ENCODE results near the gene RNF25.

The RNF25 gene

GRCh38 chr2:218659258-218659987 is 12.4 kb downstream of the RNF25 start, which contains the start of the genes BCS1L and ZNF142:
TSS of gene BCS1L (plus strand) at chr2:218659683. CDS start at chr2:218660988, 1,305 bp downstream.
TSS of gene ZNF142 (minus strand) at chr2:218659623. CDS start at chr2:218656429, 3,194 bp downstream.
- peak within 1 kb of the TSS; percentile 76 for H3K4me3 ChIP-seq (ENCODE audit: low read length)
- TF ChIP-seq ZNF274 (IDR thresholded peaks at IDR 0.05; ENCODE audit: low read depth, low read length) = no peak

GRCh38 chr2:218658671-218659257 is 13.0 kb downstream of the RNF25 start:
- no peak for TF ChIP-seq ZNF274 (IDR thresholded peaks at IDR 0.05; ENCODE audit: low read depth, low read length)
- peak overlapping the region; percentile 76 for H3K4me3 ChIP-seq (ENCODE audit: low read length)

GRCh38 chr2:218655751-218656150 is 16.1 kb downstream of the RNF25 start:
- no peak for TF ChIP-seq ZNF274 (IDR thresholded peaks at IDR 0.05; ENCODE audit: low read depth, low read length)
- H3K4me3 ChIP-seq (ENCODE audit: low read length) = no peak overlapping the region

- no peak for TF ChIP-seq ZNF274 (IDR thresholded peaks at IDR 0.05; ENCODE audit: low read depth, low read length)
- H3K4me3 ChIP-seq (ENCODE audit: low read length) = no peak overlapping the region
Observed at GRCh38 chr2:218648787-218649100, 23.1 kb downstream of the RNF25 start.

- TF ChIP-seq ZNF274 (IDR thresholded peaks at IDR 0.05; ENCODE audit: low read depth, low read length) = no peak
- no peak overlapping the region for H3K4me3 ChIP-seq (ENCODE audit: low read length)
Observed at GRCh38 chr2:218648088-218648786, 23.6 kb downstream of the RNF25 start.

GRCh38 chr2:218645126-218645525 is 26.7 kb downstream of the RNF25 start:
- no peak overlapping the region for H3K4me3 ChIP-seq (ENCODE audit: low read length)
- TF ChIP-seq ZNF274 (IDR thresholded peaks at IDR 0.05; ENCODE audit: low read depth, low read length) = no peak

- no peak for TF ChIP-seq ZNF274 (IDR thresholded peaks at IDR 0.05; ENCODE audit: low read depth, low read length)
- no peak overlapping the region for H3K4me3 ChIP-seq (ENCODE audit: low read length)
Observed at GRCh38 chr2:218644721-218645120, 27.1 kb downstream of the RNF25 start.

- no peak for TF ChIP-seq ZNF274 (IDR thresholded peaks at IDR 0.05; ENCODE audit: low read depth, low read length)
- no peak overlapping the region for H3K4me3 ChIP-seq (ENCODE audit: low read length)
Observed at GRCh38 chr2:218643751-218644310, 28.0 kb downstream of the RNF25 start.

- no peak overlapping the region for H3K4me3 ChIP-seq (ENCODE audit: low read length)
- TF ChIP-seq ZNF274 (IDR thresholded peaks at IDR 0.05; ENCODE audit: low read depth, low read length) = no peak
Observed at GRCh38 chr2:218642786-218643185, 29.0 kb downstream of the RNF25 start.

- no peak overlapping the region for H3K4me3 ChIP-seq (ENCODE audit: low read length)
- no peak for TF ChIP-seq ZNF274 (IDR thresholded peaks at IDR 0.05; ENCODE audit: low read depth, low read length)
Observed at GRCh38 chr2:218642121-218642656, 29.6 kb downstream of the RNF25 start.

- H3K4me3 ChIP-seq (ENCODE audit: low read length) = no peak overlapping the region
- TF ChIP-seq ZNF274 (IDR thresholded peaks at IDR 0.05; ENCODE audit: low read depth, low read length) = no peak
Observed at GRCh38 chr2:218638372-218638771, 33.4 kb downstream of the RNF25 start.

GRCh38 chr2:218635719-218636118 is 36.1 kb downstream of the RNF25 start:
- no peak for TF ChIP-seq ZNF274 (IDR thresholded peaks at IDR 0.05; ENCODE audit: low read depth, low read length)
- H3K4me3 ChIP-seq (ENCODE audit: low read length) = no peak overlapping the region

- no peak overlapping the region for H3K4me3 ChIP-seq (ENCODE audit: low read length)
- no peak for TF ChIP-seq ZNF274 (IDR thresholded peaks at IDR 0.05; ENCODE audit: low read depth, low read length)
Observed at GRCh38 chr2:218631837-218632236, 40.0 kb downstream of the RNF25 start.

- H3K4me3 ChIP-seq (ENCODE audit: low read length) = no peak overlapping the region
- no peak for TF ChIP-seq ZNF274 (IDR thresholded peaks at IDR 0.05; ENCODE audit: low read depth, low read length)
Observed at GRCh38 chr2:218627939-218628338, 43.9 kb downstream of the RNF25 start.
